OCI-LY1 (cell line): ENCODE results near the gene UBAC1.
"Not testable (repeated sequence)": the region's sequence is repeated elsewhere in the genome, so short reads cannot be mapped to it uniquely, and the experiment has no call there.

ENCODE experiments used
- H2AFZ ChIP-seq: fragments of 200-600 bp; sonication (generic), shearing (Covaris generic); 2 replicates; pipeline ENCODE4 v1.6.0; 2014; ENCODE audit warnings: antibody characterized with exemption, mild to moderate bottlenecking, low read length
- H3F3A ChIP-seq: fragments of 200-600 bp; sonication (generic), shearing (Covaris generic); 2 replicates; pipeline ENCODE4 v1.6.0; 2014; ENCODE audit warnings: mild to moderate bottlenecking, antibody characterized with exemption, low read length, moderate library complexity; ENCODE audit not compliant: insufficient read depth
- H3K27ac ChIP-seq: fragments of 200-600 bp; sonication (generic); 2 replicates; pipeline ENCODE4 v1.5.1; 2014; ENCODE audit warnings: low read length, mixed run types, mild to moderate bottlenecking, low read depth; ENCODE audit not compliant: poor library complexity, severe bottlenecking
- H3K27me3 ChIP-seq: fragments of 200-600 bp; sonication (generic); 2 replicates; pipeline ENCODE4 v1.6.0; 2014; ENCODE audit warnings: antibody characterized with exemption, mild to moderate bottlenecking, low read length, moderate library complexity; ENCODE audit not compliant: insufficient read depth
- H3K36me3 ChIP-seq: fragments of 200-600 bp; sonication (generic); 2 replicates; pipeline ENCODE4 v1.6.1; 2014; ENCODE audit warnings: mild to moderate bottlenecking, antibody characterized with exemption, low read length, moderate library complexity, mixed read lengths; ENCODE audit not compliant: insufficient read depth
- H3K4me1 ChIP-seq: fragments of 200-600 bp; sonication (generic); 2 replicates; pipeline ENCODE4 v1.5.1; 2014; ENCODE audit warnings: mild to moderate bottlenecking, low read length, moderate library complexity; ENCODE audit not compliant: insufficient read depth, severe bottlenecking
- H3K4me2 ChIP-seq: fragments of 200-600 bp; sonication (generic), shearing (Covaris generic); 2 replicates; pipeline ENCODE4 v1.6.1; 2014; ENCODE audit warnings: low read length
- H3K4me3 ChIP-seq: fragments of 200-600 bp; sonication (generic); 2 replicates; pipeline ENCODE4 v1.5.1; 2014; ENCODE audit warnings: low read length, low read depth, mild to moderate bottlenecking, mixed read lengths; ENCODE audit not compliant: poor library complexity, severe bottlenecking
- H3K79me2 ChIP-seq: fragments of 200-600 bp; shearing (Covaris generic); 2 replicates; pipeline ENCODE4 v1.6.1; 2016; ENCODE audit warnings: mixed run types, low read length, mixed read lengths; ENCODE audit not compliant: insufficient read depth
- H3K9ac ChIP-seq: fragments of 200-600 bp; sonication (generic), shearing (Covaris generic); 2 replicates; pipeline ENCODE4 v1.6.1; 2014; ENCODE audit warnings: mild to moderate bottlenecking, low read length, mixed read lengths
- H3K9me2 ChIP-seq: fragments of 200-600 bp; sonication (generic), shearing (Covaris generic); 2 replicates; pipeline ENCODE4 v1.6.1; 2014; ENCODE audit warnings: low read depth, mild to moderate bottlenecking, low read length, mixed read lengths
- H3K9me3 ChIP-seq: fragments of 200-600 bp; shearing (Covaris generic); 2 replicates; pipeline ENCODE4 v1.6.1; 2014; ENCODE audit warnings: low read length, mixed read lengths
- H4K20me1 ChIP-seq: fragments of 200-600 bp; sonication (generic), shearing (Covaris generic); 2 replicates; pipeline ENCODE4 v1.6.0; 2016; ENCODE audit warnings: mild to moderate bottlenecking, low read length; ENCODE audit not compliant: insufficient read depth
- EZH2 ChIP-seq: fragments of 200-600 bp; sonication (generic), shearing (Covaris generic); IDR thresholded peaks from 2 replicates; pipeline ENCODE4 v1.8.0; 2017; ENCODE audit warnings: borderline replicate concordance, mixed run types, mild to moderate bottlenecking, antibody characterized with exemption, low read length, moderate library complexity, mixed read lengths
- TF ChIP-seq, protein P1 (sequence below): fragments of 200-600 bp; sonication (generic), shearing (Covaris generic); IDR thresholded peaks from 2 replicates; pipeline ENCODE4 v1.5.1; 2017; ENCODE audit warnings: mild to moderate bottlenecking, antibody characterized with exemption, low read length, moderate library complexity, mixed read lengths

The UBAC1 gene

DNA sequence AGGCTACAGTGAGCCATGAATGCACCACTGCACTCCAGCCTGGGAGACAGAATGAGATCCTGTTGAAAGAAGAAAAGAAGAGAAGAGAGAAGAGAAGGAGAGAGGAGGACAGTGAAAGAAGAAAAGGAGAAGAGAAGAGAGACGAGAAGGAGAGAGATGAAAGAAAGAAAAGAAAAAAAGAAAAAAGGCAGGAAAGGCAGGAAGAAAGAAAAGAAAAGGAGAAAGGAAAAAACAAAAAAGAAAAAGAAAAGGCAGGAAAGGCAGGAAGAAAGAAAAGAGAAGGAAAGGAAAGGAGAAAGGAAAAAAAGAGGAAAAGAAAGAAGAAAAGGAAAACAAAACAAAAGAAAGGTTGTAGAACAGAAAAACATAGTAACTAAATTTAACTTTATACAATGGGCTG lies 68.1 kb downstream of the UBAC1 start:
- H3K9ac ChIP-seq, result no peak overlapping the region
- no peaks in the 10 kb centered on the region for H3F3A ChIP-seq
- H3K27ac ChIP-seq, result no peak overlapping the region
- H3K9me3 ChIP-seq, result no peaks in the 10 kb centered on the region
- H3K4me2 ChIP-seq, result no peak overlapping the region
- TF ChIP-seq, protein P1, sequence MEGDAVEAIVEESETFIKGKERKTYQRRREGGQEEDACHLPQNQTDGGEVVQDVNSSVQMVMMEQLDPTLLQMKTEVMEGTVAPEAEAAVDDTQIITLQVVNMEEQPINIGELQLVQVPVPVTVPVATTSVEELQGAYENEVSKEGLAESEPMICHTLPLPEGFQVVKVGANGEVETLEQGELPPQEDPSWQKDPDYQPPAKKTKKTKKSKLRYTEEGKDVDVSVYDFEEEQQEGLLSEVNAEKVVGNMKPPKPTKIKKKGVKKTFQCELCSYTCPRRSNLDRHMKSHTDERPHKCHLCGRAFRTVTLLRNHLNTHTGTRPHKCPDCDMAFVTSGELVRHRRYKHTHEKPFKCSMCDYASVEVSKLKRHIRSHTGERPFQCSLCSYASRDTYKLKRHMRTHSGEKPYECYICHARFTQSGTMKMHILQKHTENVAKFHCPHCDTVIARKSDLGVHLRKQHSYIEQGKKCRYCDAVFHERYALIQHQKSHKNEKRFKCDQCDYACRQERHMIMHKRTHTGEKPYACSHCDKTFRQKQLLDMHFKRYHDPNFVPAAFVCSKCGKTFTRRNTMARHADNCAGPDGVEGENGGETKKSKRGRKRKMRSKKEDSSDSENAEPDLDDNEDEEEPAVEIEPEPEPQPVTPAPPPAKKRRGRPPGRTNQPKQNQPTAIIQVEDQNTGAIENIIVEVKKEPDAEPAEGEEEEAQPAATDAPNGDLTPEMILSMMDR, result no peak
- TF ChIP-seq EZH2, result no peak
- no peak overlapping the region for H3K4me3 ChIP-seq
- no peaks in the 10 kb centered on the region for H3K27me3 ChIP-seq
- no peak overlapping the region for H2AFZ ChIP-seq
- H3K9me2 ChIP-seq, result no peaks in the 10 kb centered on the region
- peaks cover 7% of the 10 kb centered on the region for H3K4me1 ChIP-seq
- H4K20me1 ChIP-seq, result peaks cover 4% of the 10 kb centered on the region; the same call in 1 of the 2 replicates
- no peaks in the 10 kb centered on the region; the same call in 1 of the 2 replicates for H3K36me3 ChIP-seq
- H3K79me2 ChIP-seq, result peaks cover 9% of the 10 kb centered on the region; the same call in 1 of the 2 replicates

DNA sequence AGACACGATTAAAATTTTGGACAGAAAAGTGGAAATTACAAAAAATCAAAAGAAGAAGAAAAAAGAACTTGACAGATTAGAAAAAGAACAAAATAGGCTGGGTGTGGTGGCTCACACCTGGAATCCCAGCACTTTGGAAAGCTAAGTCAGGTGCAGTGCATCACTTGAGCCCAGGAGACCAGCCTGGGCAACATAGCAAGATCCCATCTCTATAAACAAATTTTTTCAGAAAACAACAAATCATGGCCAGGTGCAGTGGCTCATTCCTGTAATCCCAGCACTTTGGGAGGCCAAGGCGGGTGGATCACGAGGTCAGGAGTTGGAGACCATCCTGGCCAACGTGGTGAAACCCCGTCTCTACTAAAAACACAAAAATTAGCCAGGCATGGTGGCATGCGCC lies 68.8 kb downstream of the UBAC1 start:
- H3K4me2 ChIP-seq, H2AFZ ChIP-seq, H3K79me2 ChIP-seq, H3K27ac ChIP-seq, H3K36me3 ChIP-seq, H3K27me3 ChIP-seq, H3K9me2 ChIP-seq, H3F3A ChIP-seq, H3K9me3 ChIP-seq, H3K4me3 ChIP-seq, H3K9ac ChIP-seq, H4K20me1 ChIP-seq: not testable (repeated sequence)
- peaks cover 15% of the 10 kb centered on the region for H3K4me1 ChIP-seq

DNA sequence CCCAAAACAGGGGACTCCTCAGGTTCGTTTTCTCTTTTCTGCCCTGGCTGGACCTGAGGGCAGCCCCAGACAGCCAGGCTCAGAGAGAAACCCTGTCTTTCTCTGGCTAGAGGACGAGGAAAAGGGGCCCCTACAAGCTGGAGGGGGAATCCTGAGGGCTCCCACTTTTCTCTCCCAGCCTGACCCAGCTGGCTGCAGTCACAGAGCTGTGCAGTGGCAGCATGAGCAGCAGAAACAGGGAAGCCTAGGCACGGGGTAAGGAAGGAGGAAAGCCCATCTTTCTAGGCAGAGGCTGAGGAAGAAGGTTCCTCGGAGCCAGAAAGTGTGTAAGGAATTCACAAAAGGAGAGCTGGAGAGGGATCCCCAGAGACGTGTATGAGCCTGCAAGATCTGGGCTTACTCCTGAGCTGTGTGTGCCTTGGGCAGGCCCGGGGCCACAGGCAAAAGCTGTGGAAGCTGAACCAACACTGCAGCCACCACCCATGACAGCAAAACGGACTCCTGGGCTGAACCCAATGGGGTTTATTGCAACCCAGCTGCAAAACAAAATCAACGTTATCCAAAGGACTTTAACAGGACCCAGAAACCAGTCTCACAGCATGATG lies 70.0 kb downstream of the UBAC1 start:
- Histone ChIP-seq H3K9me3 (no peaks in the 10 kb centered on the region), H3K79me2 (peaks cover 9% of the 10 kb centered on the region; the same call in 1 of the 2 replicates), H3K27me3 (no peaks in the 10 kb centered on the region), H3F3A (no peaks in the 10 kb centered on the region), H3K4me3 (no peak overlapping the region), H4K20me1 (peaks cover 4% of the 10 kb centered on the region; the same call in 1 of the 2 replicates), H3K36me3 (no peaks in the 10 kb centered on the region; the same call in 1 of the 2 replicates), H3K9ac (no peak overlapping the region), H3K4me1 (peaks cover 16% of the 10 kb centered on the region), H3K9me2 (no peaks in the 10 kb centered on the region), H3K27ac (no peak overlapping the region), H3K4me2 (no peak overlapping the region), H2AFZ (no peak overlapping the region)
- no peak for TF ChIP-seq EZH2
- TF ChIP-seq, protein P1, result no peak
